ENCODE results near the gene QARS1. TPM values are rescaled to one million over a fixed set of nuclear protein-coding genes. Genes with fewer than 3 reads are reported as not detected.

Gene QARS1
- total RNA-seq, 1 donor from 2014 or later: 177 TPM

- no peak for TF ChIP-seq CTCF (IDR thresholded peaks at IDR 0.05)
These were observed 16.0 kb upstream of the QARS1 start, which contains the start of gene USP19 for GRCh38 chr3:49120438-49121131. Gene USP19, minus strand, starts transcription at chr3:49120823. Its CDS starts 1,678 bp downstream, at chr3:49119145.

GRCh38 chr3:49120096-49120437 is 15.5 kb upstream of the QARS1 start:
- Mint-ChIP-seq H3K9me3 (ENCODE audit: low read depth) (no peaks in the 10 kb centered on the region), H3K4me3 (ENCODE audit: unreplicated experiment) (peak overlapping the region; percentile 70), H3K36me3 (ENCODE audit: low read depth) (peaks cover 35% of the 10 kb centered on the region), H3K27me3 (ENCODE audit: low read depth) (no peaks in the 10 kb centered on the region), H3K27ac (ENCODE audit: unreplicated experiment) (peak overlapping the region; percentile 72), H3K4me1 (ENCODE audit: low read depth) (peaks cover 6% of the 10 kb centered on the region)
- no peak for DNase-seq (ENCODE audit: low spot score)
- no peak for TF ChIP-seq CTCF (IDR thresholded peaks at IDR 0.05)

More at GRCh38 chr3:49120438-49121131, 16.0 kb upstream of the QARS1 start, which contains the start of gene USP19:
- no peaks in the 10 kb centered on the region for H3K9me3 Mint-ChIP-seq (ENCODE audit: low read depth)
- H3K27ac Mint-ChIP-seq (ENCODE audit: unreplicated experiment): peak within 1 kb of the TSS; percentile 72
- H3K27me3 Mint-ChIP-seq (ENCODE audit: low read depth): no peaks in the 10 kb centered on the region
- H3K4me1 Mint-ChIP-seq (ENCODE audit: low read depth): peaks cover 6% of the 10 kb centered on the region
- peak within 1 kb of the TSS; percentile 70 for H3K4me3 Mint-ChIP-seq (ENCODE audit: unreplicated experiment)
- DNase-seq (ENCODE audit: low spot score): no peak
- peaks cover 34% of the 10 kb centered on the region for H3K36me3 Mint-ChIP-seq (ENCODE audit: low read depth)

GRCh38 chr3:49119439-49119838 is 14.9 kb upstream of the QARS1 start:
- H3K27ac Mint-ChIP-seq (ENCODE audit: unreplicated experiment): peak overlapping the region; percentile 41
- TF ChIP-seq CTCF (IDR thresholded peaks at IDR 0.05): no peak
- peaks cover 33% of the 10 kb centered on the region for H3K36me3 Mint-ChIP-seq (ENCODE audit: low read depth)
- H3K4me1 Mint-ChIP-seq (ENCODE audit: low read depth): peaks cover 6% of the 10 kb centered on the region
- H3K9me3 Mint-ChIP-seq (ENCODE audit: low read depth): no peaks in the 10 kb centered on the region
- DNase-seq (ENCODE audit: low spot score): no peak
- H3K27me3 Mint-ChIP-seq (ENCODE audit: low read depth): no peaks in the 10 kb centered on the region
- H3K4me3 Mint-ChIP-seq (ENCODE audit: unreplicated experiment): peak overlapping the region; percentile 70

GRCh38 chr3:49119036-49119435 is 14.5 kb upstream of the QARS1 start:
- Mint-ChIP-seq H3K9me3 (ENCODE audit: low read depth) (no peaks in the 10 kb centered on the region), H3K4me1 (ENCODE audit: low read depth) (peaks cover 6% of the 10 kb centered on the region), H3K4me3 (ENCODE audit: unreplicated experiment) (no peak overlapping the region), H3K36me3 (ENCODE audit: low read depth) (peaks cover 33% of the 10 kb centered on the region), H3K27me3 (ENCODE audit: low read depth) (no peaks in the 10 kb centered on the region), H3K27ac (ENCODE audit: unreplicated experiment) (peak overlapping the region; percentile 41)
- TF ChIP-seq CTCF (IDR thresholded peaks at IDR 0.05): no peak
- no peak for DNase-seq (ENCODE audit: low spot score)

- H3K4me3 Mint-ChIP-seq (ENCODE audit: unreplicated experiment): no peak overlapping the region
- no peaks in the 10 kb centered on the region for H3K9me3 Mint-ChIP-seq (ENCODE audit: low read depth)
- peaks cover 33% of the 10 kb centered on the region for H3K36me3 Mint-ChIP-seq (ENCODE audit: low read depth)
- no peak for DNase-seq (ENCODE audit: low spot score)
- no peak overlapping the region for H3K27ac Mint-ChIP-seq (ENCODE audit: unreplicated experiment)
- H3K27me3 Mint-ChIP-seq (ENCODE audit: low read depth): no peaks in the 10 kb centered on the region
- TF ChIP-seq CTCF (IDR thresholded peaks at IDR 0.05): no peak
- H3K4me1 Mint-ChIP-seq (ENCODE audit: low read depth): no peaks in the 10 kb centered on the region
These were observed 7.7 kb upstream of the QARS1 start for GRCh38 chr3:49112262-49112661.
